Loucy (cell line): ENCODE results near the gene TRAF3.
A peak's percentile ranks its signal among the peaks of the same experiment; 100 is the strongest.

Experiments used
- H2AFZ ChIP-seq: fragments of 200-600 bp; sonication (generic); 2 replicates; pipeline ENCODE4 v1.6.0; 2016; ENCODE audit warnings: antibody characterized with exemption, mild to moderate bottlenecking, low read length, moderate library complexity
- H3F3A ChIP-seq: fragments of 200-600 bp; 2 replicates; pipeline ENCODE4 v1.6.0; 2016; ENCODE audit warnings: antibody characterized with exemption, low read depth, mild to moderate bottlenecking
- H3K27me3 ChIP-seq: fragments of 200-600 bp; sonication (generic); 2 replicates; pipeline ENCODE4 v1.6.1; 2014; ENCODE audit warnings: low read length, mild to moderate bottlenecking; ENCODE audit not compliant: insufficient read depth, poor library complexity, severe bottlenecking
- H3K36me3 ChIP-seq: fragments of 200-600 bp; sonication (generic); 2 replicates; pipeline ENCODE4 v1.6.1; 2016; ENCODE audit warnings: low read length; ENCODE audit not compliant: insufficient read depth
- H3K4me1 ChIP-seq: fragments of 200-600 bp; sonication (generic); 2 replicates; pipeline ENCODE4 v1.5.1; 2014; ENCODE audit warnings: low read length, mild to moderate bottlenecking; ENCODE audit not compliant: insufficient read depth, poor library complexity, severe bottlenecking
- H3K4me2 ChIP-seq: fragments of 200-600 bp; sonication (generic); 2 replicates; pipeline ENCODE4 v1.6.0; 2014; ENCODE audit warnings: antibody characterized with exemption, low read length, low read depth, mild to moderate bottlenecking; ENCODE audit not compliant: poor library complexity, severe bottlenecking
- H3K4me3 ChIP-seq: fragments of 200-600 bp; sonication (generic); 2 replicates; pipeline ENCODE4 v1.5.1; 2014; ENCODE audit warnings: low read length, mild to moderate bottlenecking, mixed read lengths; ENCODE audit not compliant: poor library complexity, severe bottlenecking
- H3K79me2 ChIP-seq: fragments of 200-600 bp; sonication (generic); 2 replicates; pipeline ENCODE4 v1.6.1; 2014; ENCODE audit warnings: low read length; ENCODE audit not compliant: insufficient read depth
- H3K9ac ChIP-seq: fragments of 200-600 bp; sonication (generic); 2 replicates; pipeline ENCODE4 v1.6.0; 2014; ENCODE audit warnings: mild to moderate bottlenecking, low read depth, low read length, moderate library complexity; ENCODE audit not compliant: poor library complexity, severe bottlenecking
- H3K9me2 ChIP-seq: fragments of 200-600 bp; sonication (generic); replicated peaks from 2 replicates; pipeline ENCODE4 v1.6.1; 2016; ENCODE audit warnings: low read depth, low read length, mixed read lengths
- H3K9me3 ChIP-seq: fragments of 200-600 bp; sonication (generic); 2 replicates; pipeline ENCODE4 v1.6.1; 2014; ENCODE audit warnings: mild to moderate bottlenecking, antibody characterized with exemption, low read length, low read depth; ENCODE audit not compliant: insufficient read depth
- H4K20me1 ChIP-seq: fragments of 200-600 bp; sonication (generic); 2 replicates; pipeline ENCODE4 v1.6.0; 2014; ENCODE audit warnings: antibody characterized with exemption, low read length, mild to moderate bottlenecking; ENCODE audit not compliant: insufficient read depth, poor library complexity, severe bottlenecking
- CTCF ChIP-seq: fragments of 200-600 bp; sonication (generic); conservative IDR thresholded peaks from 2 replicates; pipeline ENCODE4 v1.5.1; 2014; ENCODE audit warnings: mild to moderate bottlenecking, antibody characterized with exemption, low read length
- EZH2phosphoT487 ChIP-seq: fragments of 200-600 bp; IDR thresholded peaks from 2 replicates; pipeline ENCODE4 v1.6.1; 2018; ENCODE audit warnings: antibody characterized with exemption, mild to moderate bottlenecking, moderate library complexity, borderline replicate concordance

The TRAF3 gene

GRCh38 chr14:102805941-102806340 is 28.7 kb downstream of the TRAF3 start:
- Histone ChIP-seq H3K9me3 (no peaks in the 10 kb centered on the region), H3K27me3 (no peaks in the 10 kb centered on the region), H3K4me3 (no peak overlapping the region), H3F3A (no peaks in the 10 kb centered on the region), H3K36me3 (no peaks in the 10 kb centered on the region), H3K79me2 (peaks cover 28% of the 10 kb centered on the region; the same call in 1 of the 2 replicates), H3K9me2 (no peaks in the 10 kb centered on the region), H3K4me1 (peaks cover 18% of the 10 kb centered on the region), H4K20me1 (peaks cover 14% of the 10 kb centered on the region), H3K4me2 (peak overlapping the region; percentile 26), H3K9ac (no peak overlapping the region), H2AFZ (no peak overlapping the region)
- TF ChIP-seq EZH2phosphoT487 (no peak), CTCF (peak; percentile 27)

- Histone ChIP-seq H3K9ac (no peak overlapping the region), H3K4me3 (no peak overlapping the region), H3K9me3 (no peaks in the 10 kb centered on the region), H2AFZ (no peak overlapping the region), H4K20me1 (peaks cover 14% of the 10 kb centered on the region), H3K27me3 (no peaks in the 10 kb centered on the region), H3F3A (no peaks in the 10 kb centered on the region), H3K4me2 (no peak overlapping the region), H3K79me2 (peaks cover 32% of the 10 kb centered on the region; the same call in 1 of the 2 replicates), H3K36me3 (no peaks in the 10 kb centered on the region), H3K9me2 (no peaks in the 10 kb centered on the region), H3K4me1 (peaks cover 18% of the 10 kb centered on the region)
- TF ChIP-seq CTCF (no peak), EZH2phosphoT487 (no peak)
These were observed 29.2 kb downstream of the TRAF3 start for GRCh38 chr14:102806447-102806846.

- Histone ChIP-seq H3K27me3 (no peaks in the 10 kb centered on the region), H4K20me1 (peaks cover 14% of the 10 kb centered on the region), H3K4me1 (peaks cover 18% of the 10 kb centered on the region)
These were observed 29.8 kb downstream of the TRAF3 start for GRCh38 chr14:102807013-102807406.

More at GRCh38 chr14:102807013-102807406, 29.8 kb downstream of the TRAF3 start:
- Histone ChIP-seq H3K9me3 (no peaks in the 10 kb centered on the region), H3F3A (no peaks in the 10 kb centered on the region), H3K9me2 (no peaks in the 10 kb centered on the region), H3K4me3 (no peak overlapping the region), H2AFZ (no peak overlapping the region), H3K36me3 (no peaks in the 10 kb centered on the region), H3K9ac (no peak overlapping the region), H3K4me2 (no peak overlapping the region), H3K79me2 (peaks cover 35% of the 10 kb centered on the region; the same call in 1 of the 2 replicates)
- TF ChIP-seq EZH2phosphoT487 (no peak), CTCF (no peak)
